H9 (cell line): Measurements from ENCODE around the gene RHNO1. TPM values are rescaled to one million over a fixed set of nuclear protein-coding genes. Genes with fewer than 3 reads are reported as not detected.
"Not testable (repeated sequence)": the region's sequence is repeated elsewhere in the genome, so short reads cannot be mapped to it uniquely, and the experiment has no call there.

ENCODE experiments used
- DNase-seq: peaks from one replicate; pipeline ENCODE4 v3.0.0-alpha.2; 2017
- H2AFZ ChIP-seq: one replicate; pipeline ENCODE4 v1.6.1; 2013; ENCODE audit warnings: mild to moderate bottlenecking, low read length, control low read depth, moderate library complexity
- H2AK5ac ChIP-seq: 2 replicates; pipeline ENCODE4 v1.6.1; 2013; ENCODE audit warnings: low read length, control low read depth, mixed read lengths; ENCODE audit not compliant: insufficient read length
- H2BK120ac ChIP-seq: one replicate; pipeline ENCODE4 v1.6.1; 2013; ENCODE audit warnings: low read depth, mild to moderate bottlenecking, low read length, control low read depth, inconsistent platforms; ENCODE audit not compliant: poor library complexity, severe bottlenecking
- H2BK12ac ChIP-seq: 2 replicates; pipeline ENCODE4 v1.6.1; 2013; ENCODE audit warnings: low read length, control low read depth, mixed read lengths, low read depth; ENCODE audit not compliant: insufficient read length
- H2BK15ac ChIP-seq: 2 replicates; pipeline ENCODE4 v1.6.1; 2013; ENCODE audit warnings: low read depth, low read length, control low read depth
- H2BK20ac ChIP-seq: one replicate; pipeline ENCODE4 v1.6.1; 2013; ENCODE audit warnings: low read depth, mild to moderate bottlenecking, low read length, control low read depth, inconsistent platforms; ENCODE audit not compliant: poor library complexity, severe bottlenecking
- H2BK5ac ChIP-seq: 2 replicates; pipeline ENCODE4 v1.6.1; 2013; ENCODE audit warnings: low read length, control low read depth, mixed read lengths; ENCODE audit not compliant: insufficient read length
- H3K14ac ChIP-seq: 2 replicates; pipeline ENCODE4 v1.6.1; 2013; ENCODE audit warnings: low read length, control low read depth; ENCODE audit not compliant: insufficient read depth
- H3K18ac ChIP-seq: 2 replicates; pipeline ENCODE4 v1.6.1; 2013; ENCODE audit warnings: low read depth, mild to moderate bottlenecking, mixed read lengths, low read length, control low read depth; ENCODE audit not compliant: insufficient read length
- H3K23ac ChIP-seq: 2 replicates; pipeline ENCODE4 v1.6.1; 2013; ENCODE audit warnings: low read length, control low read depth, mixed read lengths, low read depth; ENCODE audit not compliant: insufficient read length
- H3K23me2 ChIP-seq: 2 replicates; pipeline ENCODE4 v1.6.1; 2013; ENCODE audit warnings: low read depth, mild to moderate bottlenecking, mixed read lengths, low read length, control low read depth; ENCODE audit not compliant: insufficient read length, poor library complexity, severe bottlenecking
- H3K27ac ChIP-seq: 2 replicates; pipeline ENCODE4 v1.5.1; 2013; ENCODE audit warnings: low read length, control low read depth, mixed read lengths, low read depth; ENCODE audit not compliant: insufficient read length
- H3K27me3 ChIP-seq: 2 replicates; pipeline ENCODE4 v1.6.1; 2013; ENCODE audit warnings: low read length, control low read depth, inconsistent platforms; ENCODE audit not compliant: insufficient read depth
- H3K4ac ChIP-seq: 2 replicates; pipeline ENCODE4 v1.6.1; 2013; ENCODE audit warnings: low read depth, mild to moderate bottlenecking, control low read depth, inconsistent platforms, low read length, moderate library complexity
- H3K4me1 ChIP-seq: 2 replicates; pipeline ENCODE4 v1.6.1; 2013; ENCODE audit warnings: low read length, control low read depth, inconsistent platforms; ENCODE audit not compliant: insufficient read depth
- H3K4me2 ChIP-seq: 2 replicates; pipeline ENCODE4 v1.6.1; 2013; ENCODE audit warnings: low read length, control low read depth, mixed read lengths; ENCODE audit not compliant: insufficient read length, insufficient read depth
- H3K56ac ChIP-seq: 2 replicates; pipeline ENCODE4 v1.6.1; 2013; ENCODE audit warnings: low read depth, mild to moderate bottlenecking, mixed read lengths, low read length, control low read depth; ENCODE audit not compliant: insufficient read length
- H3K79me1 ChIP-seq: 2 replicates; pipeline ENCODE4 v1.6.1; 2013; ENCODE audit warnings: low read depth, mild to moderate bottlenecking, moderate library complexity, low read length, control low read depth, inconsistent platforms; ENCODE audit not compliant: insufficient read depth, poor library complexity, severe bottlenecking
- H3K79me2 ChIP-seq: 2 replicates; pipeline ENCODE4 v1.6.1; 2013; ENCODE audit warnings: low read length, control low read depth, inconsistent platforms; ENCODE audit not compliant: insufficient read depth
- H3K9ac ChIP-seq: 2 replicates; pipeline ENCODE4 v1.6.1; 2013; ENCODE audit warnings: low read length, control low read depth, mixed read lengths; ENCODE audit not compliant: insufficient read length; ENCODE audit errors: extremely low read depth
- H3K9me3 ChIP-seq: one replicate; pipeline ENCODE4 v1.6.1; 2013; ENCODE audit warnings: low read depth, low read length, inconsistent platforms; ENCODE audit not compliant: control insufficient read depth
- H3T11ph ChIP-seq: one replicate; pipeline ENCODE4 v1.6.1; 2013; ENCODE audit warnings: mild to moderate bottlenecking, low read length, control low read depth, inconsistent platforms
- H4K20me1 ChIP-seq: one replicate; pipeline ENCODE4 v1.6.1; 2013; ENCODE audit not compliant: control insufficient read depth, insufficient read length, insufficient read depth
- H4K5ac ChIP-seq: 2 replicates; pipeline ENCODE4 v1.6.1; 2013; ENCODE audit warnings: low read depth, mild to moderate bottlenecking, mixed read lengths, low read length, control low read depth; ENCODE audit not compliant: insufficient read length
- H4K8ac ChIP-seq: replicated peaks from 2 replicates; pipeline ENCODE4 v1.6.1; 2013; ENCODE audit warnings: low read length, control low read depth, mixed read lengths, low read depth; ENCODE audit not compliant: insufficient read length
- H4K91ac ChIP-seq: 2 replicates; pipeline ENCODE4 v1.6.1; 2013; ENCODE audit warnings: low read depth, mild to moderate bottlenecking, moderate library complexity, mixed read lengths, low read length, control low read depth; ENCODE audit not compliant: insufficient read length
- H3K27ac Mint-ChIP-seq, 3 experiments: 2 replicates in 2 of 3; 3 replicates in 1 of 3; pipeline ENCODE4 v1.8.0; 2020 to 2021; ENCODE audit warnings: mixed read lengths in 3 of 3, mild to moderate bottlenecking in 1 of 3, moderate library complexity in 1 of 3
- H3K27me3 Mint-ChIP-seq: 2 replicates; pipeline ENCODE4 v1.8.0; 2021; ENCODE audit warnings: low read depth, mild to moderate bottlenecking, moderate library complexity, mixed read lengths
- H3K36me3 Mint-ChIP-seq, 3 experiments: 2 replicates in 2 of 3; 3 replicates in 1 of 3; pipeline ENCODE4 v1.8.0; 2020 to 2021; ENCODE audit warnings: low read depth in 3 of 3, mixed read lengths in 3 of 3; ENCODE audit not compliant: insufficient read depth in 1 of 3
- H3K4me1 Mint-ChIP-seq, 2 experiments: 2 replicates each; pipeline ENCODE4 v1.8.0; 2020; ENCODE audit warnings: mixed read lengths in 2 of 2
- H3K4me3 Mint-ChIP-seq, 2 experiments: 2 replicates in 1 of 2; 3 replicates in 1 of 2; pipeline ENCODE4 v1.8.0; 2020 to 2021; ENCODE audit warnings: mild to moderate bottlenecking in 2 of 2, mixed read lengths in 2 of 2, moderate library complexity in 1 of 2
- H3K9me3 Mint-ChIP-seq, 2 experiments: 2 replicates in 1 of 2; 3 replicates in 1 of 2; pipeline ENCODE4 v1.8.0; 2020; ENCODE audit warnings: mild to moderate bottlenecking in 2 of 2, mixed read lengths in 2 of 2, moderate library complexity in 1 of 2
- WGBS: extraction: QIAGEN DNeasy Blood & Tissue Kit; methylation state at CpG from one replicate; pipeline ENCODE4 v1.1.7; 2013; ENCODE audit warnings: missing lambda C conversion rate, low lambda C conversion rate, mixed read lengths; ENCODE audit not compliant: insufficient read length; ENCODE audit errors: extremely low coverage; 5-methylcytosine and 5-hydroxymethylcytosine counted together
- total RNA-seq: library from RNA; stranded (reverse); gene quantifications from 2 replicates; pipeline ENCODE4 v1.2.1, GENCODE V29; 2021
- TF ChIP-seq, protein P1 (sequence below): fragments of 200-600 bp; sonication (generic); conservative IDR thresholded peaks from 3 replicates; pipeline ENCODE4 v1.8.0; 2021; ENCODE audit warnings: antibody characterized with exemption, mild to moderate bottlenecking

RHNO1 gene
- total RNA-seq, 1 experiment from 2014 or later: 36.7 TPM

- H3K18ac ChIP-seq: no peak overlapping the region
- H3K27ac Mint-ChIP-seq: no peak overlapping the region
- no peaks in the 10 kb centered on the region for H3K27me3 Mint-ChIP-seq
- H3K36me3 Mint-ChIP-seq: peaks cover 62 to 85% (median 85%) of the 10 kb centered on the region in 3 experiments
- no peak overlapping the region for H3T11ph ChIP-seq
- no peak overlapping the region for H3K4me2 ChIP-seq
- H2AFZ ChIP-seq: no peak overlapping the region
- H4K8ac ChIP-seq: no peak overlapping the region
- H3K27ac ChIP-seq: no peak overlapping the region
- no CpG with 5 or more reads among the region's 7 CpGs for WGBS
- H3K4me3 Mint-ChIP-seq: no peak overlapping the region
- TF ChIP-seq, protein P1, sequence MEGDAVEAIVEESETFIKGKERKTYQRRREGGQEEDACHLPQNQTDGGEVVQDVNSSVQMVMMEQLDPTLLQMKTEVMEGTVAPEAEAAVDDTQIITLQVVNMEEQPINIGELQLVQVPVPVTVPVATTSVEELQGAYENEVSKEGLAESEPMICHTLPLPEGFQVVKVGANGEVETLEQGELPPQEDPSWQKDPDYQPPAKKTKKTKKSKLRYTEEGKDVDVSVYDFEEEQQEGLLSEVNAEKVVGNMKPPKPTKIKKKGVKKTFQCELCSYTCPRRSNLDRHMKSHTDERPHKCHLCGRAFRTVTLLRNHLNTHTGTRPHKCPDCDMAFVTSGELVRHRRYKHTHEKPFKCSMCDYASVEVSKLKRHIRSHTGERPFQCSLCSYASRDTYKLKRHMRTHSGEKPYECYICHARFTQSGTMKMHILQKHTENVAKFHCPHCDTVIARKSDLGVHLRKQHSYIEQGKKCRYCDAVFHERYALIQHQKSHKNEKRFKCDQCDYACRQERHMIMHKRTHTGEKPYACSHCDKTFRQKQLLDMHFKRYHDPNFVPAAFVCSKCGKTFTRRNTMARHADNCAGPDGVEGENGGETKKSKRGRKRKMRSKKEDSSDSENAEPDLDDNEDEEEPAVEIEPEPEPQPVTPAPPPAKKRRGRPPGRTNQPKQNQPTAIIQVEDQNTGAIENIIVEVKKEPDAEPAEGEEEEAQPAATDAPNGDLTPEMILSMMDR: no peak
- no peaks in the 10 kb centered on the region for H3K79me2 ChIP-seq
- no peak overlapping the region for H3K23ac ChIP-seq
- H3K23me2 ChIP-seq: no peaks in the 10 kb centered on the region
- no peaks in the 10 kb centered on the region for H3K9me3 Mint-ChIP-seq
- no peaks in the 10 kb centered on the region for H4K20me1 ChIP-seq
- no peak overlapping the region for H2AK5ac ChIP-seq
- no peak overlapping the region for H2BK20ac ChIP-seq
- H3K56ac ChIP-seq: no peak overlapping the region
- H3K27me3 ChIP-seq: no peaks in the 10 kb centered on the region
- H4K5ac ChIP-seq: no peak overlapping the region
- no peaks in the 10 kb centered on the region for H3K79me1 ChIP-seq
- H3K9me3 ChIP-seq: no peaks in the 10 kb centered on the region
- no peak overlapping the region for H2BK12ac ChIP-seq
- no peaks in the 10 kb centered on the region for H3K4me1 ChIP-seq
- H2BK15ac ChIP-seq: no peak overlapping the region
- H3K9ac ChIP-seq: no peak overlapping the region
- peaks cover 6 to 11% of the 10 kb centered on the region in 2 experiments for H3K4me1 Mint-ChIP-seq
- H2BK5ac ChIP-seq: no peak overlapping the region
- no peak overlapping the region for H3K4ac ChIP-seq
- H2BK120ac ChIP-seq: no peak overlapping the region
- DNase-seq: no peak
- H4K91ac ChIP-seq: no peak overlapping the region
- H3K14ac ChIP-seq: no peak overlapping the region
These were observed 14.1 kb upstream of the RHNO1 start for GRCh38 chr12:2862876-2863275.

DNA sequence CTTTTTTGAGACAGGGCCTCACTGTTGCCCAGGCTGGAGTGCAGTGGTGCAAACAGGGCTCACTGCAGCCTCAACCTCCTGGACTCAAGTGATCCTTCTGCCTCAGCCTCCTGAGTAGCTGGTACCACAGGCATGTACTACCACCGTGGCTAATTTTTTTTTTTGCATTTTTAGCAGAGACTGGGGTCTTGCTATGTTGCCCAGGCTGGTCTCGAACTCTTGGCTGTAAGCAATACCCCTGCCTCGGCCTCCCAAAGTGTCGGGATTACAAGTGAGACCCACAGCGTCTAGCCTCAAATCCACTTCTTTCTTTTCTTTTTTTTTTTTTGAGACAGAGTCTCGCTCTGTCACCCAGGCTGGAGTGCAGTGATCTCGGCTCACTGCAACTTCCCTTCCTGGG, 13.6 kb upstream of the RHNO1 start:
- H3K9me3 ChIP-seq, DNase-seq, H4K8ac ChIP-seq, H3K27ac ChIP-seq, H2BK12ac ChIP-seq, H3K14ac ChIP-seq, H3K27ac Mint-ChIP-seq, H2BK120ac ChIP-seq, H3K18ac ChIP-seq, H3K23ac ChIP-seq, H3T11ph ChIP-seq, H3K4me2 ChIP-seq, H4K5ac ChIP-seq, H2BK20ac ChIP-seq, H2AFZ ChIP-seq, H2BK15ac ChIP-seq, H3K56ac ChIP-seq, H2BK5ac ChIP-seq, H3K9me3 Mint-ChIP-seq, H3K9ac ChIP-seq, H3K4me1 Mint-ChIP-seq, H3K4me3 Mint-ChIP-seq, H3K4me1 ChIP-seq, H3K79me2 ChIP-seq, H3K79me1 ChIP-seq, H3K4ac ChIP-seq, H3K23me2 ChIP-seq, H4K91ac ChIP-seq, H2AK5ac ChIP-seq, H4K20me1 ChIP-seq, H3K27me3 Mint-ChIP-seq, H3K27me3 ChIP-seq: not testable (repeated sequence)
- WGBS: no CpG with 5 or more reads among the region's 7 CpGs
- peaks cover 64 to 88% (median 88%) of the 10 kb centered on the region in 3 experiments for H3K36me3 Mint-ChIP-seq
